Astrocyte of the cerebellum (primary cell): Measurements from ENCODE around the gene MAPK10.

Experiments
- DNase-seq: peaks from one replicate; pipeline ENCODE4 v3.0.0-alpha.2; 2011; ENCODE audit warnings: low read depth
- H3K4me3 ChIP-seq: 2 replicates; pipeline ENCODE4 v1.5.1; 2011; ENCODE audit warnings: mild to moderate bottlenecking, low read depth, low read length, moderate library complexity
- CTCF ChIP-seq: IDR thresholded peaks from 2 replicates; pipeline ENCODE4 v1.5.1; 2012; ENCODE audit warnings: low read length, low read depth, moderate library complexity, mild to moderate bottlenecking; ENCODE audit errors: missing control alignments
- in situ Hi-C: cut with HindIII; loops from 2 replicates; pipeline ENCODE4 v1.10.0; 2017; ENCODE audit warnings: low sequenced_read_pairs

MAPK10 gene

DNA sequence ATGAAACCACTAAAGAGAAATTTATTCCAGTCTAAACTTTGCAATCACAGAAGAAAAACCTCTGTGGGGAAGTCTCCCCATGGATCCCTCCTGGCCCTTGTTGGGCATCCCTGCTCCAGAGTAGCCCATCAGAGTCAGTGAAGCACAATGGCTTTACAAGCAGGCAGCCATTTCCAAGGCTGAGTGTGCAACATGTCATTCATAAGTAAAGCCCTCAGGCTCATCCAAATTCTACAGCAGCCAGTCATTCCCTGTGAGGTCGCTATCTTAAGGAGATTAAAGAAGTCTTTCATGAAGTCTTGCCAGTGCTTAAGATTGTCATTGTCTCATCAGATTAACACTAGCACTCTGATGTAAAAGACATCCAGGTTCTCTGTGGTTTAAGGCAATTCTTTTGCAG is 17.0 kb upstream of the MAPK10 start:
- DNase-seq: no peak
- in situ Hi-C loops: no loop called here

DNA sequence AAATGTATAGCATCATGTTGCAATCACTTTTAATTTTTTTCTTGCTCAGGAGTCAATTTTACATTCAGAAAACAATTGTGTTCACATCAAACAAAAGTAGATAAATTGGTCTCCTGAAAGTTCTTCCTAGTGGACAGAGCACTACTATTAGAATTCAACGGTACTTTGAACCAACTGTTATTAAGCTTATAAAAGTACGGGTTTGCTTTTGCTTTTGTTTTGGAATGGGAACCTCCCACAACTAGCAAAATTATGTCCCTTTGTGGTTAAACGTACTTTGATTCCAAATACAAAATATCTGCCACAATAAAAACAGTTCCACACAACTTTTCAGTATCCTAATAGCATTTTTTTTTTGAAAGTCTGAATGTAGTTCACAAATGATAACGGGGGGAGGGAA is 8.6 kb upstream of the MAPK10 start:
- in situ Hi-C loops: no loop called here
- no peak for DNase-seq
- TF ChIP-seq CTCF: no peak
- no peak overlapping the region for H3K4me3 ChIP-seq

More for the DNA sequence above, 17.0 kb upstream of the MAPK10 start:
- no peak for TF ChIP-seq CTCF
- H3K4me3 ChIP-seq: no peak overlapping the region

- no peak for DNase-seq
- no peak overlapping the region for H3K4me3 ChIP-seq
- in situ Hi-C loops: no loop called here
- no peak for TF ChIP-seq CTCF
Observed at GRCh38 chr4:86367577-86367976, 7.7 kb upstream of the MAPK10 start.

- no peak for DNase-seq
- no peak overlapping the region for H3K4me3 ChIP-seq
- in situ Hi-C loops: no loop called here
- no peak for TF ChIP-seq CTCF
Observed at GRCh38 chr4:86366920-86367319, 7.1 kb upstream of the MAPK10 start.

GRCh38 chr4:86362510-86362909 is 2.7 kb upstream of the MAPK10 start:
- TF ChIP-seq CTCF: no peak
- no peak overlapping the region for H3K4me3 ChIP-seq
- DNase-seq: no peak
- in situ Hi-C loops: no loop called here

DNA sequence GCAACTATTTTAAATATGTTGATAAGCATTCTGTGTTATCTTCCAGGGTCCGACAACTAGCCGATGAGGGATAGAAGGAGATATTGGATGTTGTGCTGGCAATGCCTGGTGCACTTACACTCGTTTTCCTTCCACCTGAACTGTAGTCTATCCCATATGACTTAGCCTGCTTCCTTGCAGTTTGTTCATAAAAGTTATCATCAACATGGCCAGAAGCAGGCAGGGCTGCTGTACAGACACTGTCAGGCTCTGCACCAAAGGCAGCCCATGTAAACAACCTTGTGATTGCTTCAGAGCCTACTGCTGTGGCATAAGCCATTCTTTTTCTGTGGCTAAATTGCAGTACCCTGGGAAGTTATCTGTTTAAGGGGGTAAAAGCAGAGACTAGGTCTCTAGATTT is 1.6 kb downstream of the MAPK10 start:
- no peak for DNase-seq
- in situ Hi-C loops: no loop called here
- no peak for TF ChIP-seq CTCF
- no peak overlapping the region for H3K4me3 ChIP-seq

- in situ Hi-C loops: no loop called here
- no peak for TF ChIP-seq CTCF
- DNase-seq: no peak
- no peak overlapping the region for H3K4me3 ChIP-seq
Observed at GRCh38 chr4:86357608-86358007, 2.2 kb downstream of the MAPK10 start.
